RWPE2 (cell line): ENCODE measurements around the gene KRTAP5-5.
"Not testable (repeated sequence)": the region's sequence is repeated elsewhere in the genome, so short reads cannot be mapped to it uniquely, and the experiment has no call there.

Experiments
- ATAC-seq: fragments of 200-7000 bp; cut with Tn5 transposase; 3 replicates; pipeline ENCODE4 v1.9.1; 2021; ENCODE audit warnings: low read depth
- DNase-seq: peaks from one replicate; pipeline ENCODE4 v3.0.0-alpha.2; 2020; ENCODE audit warnings: low spot score
- H3K27ac ChIP-seq: fragments of 450-650 bp; 2 replicates; pipeline ENCODE4 v1.5.1; 2017; ENCODE audit warnings: mild to moderate bottlenecking; ENCODE audit not compliant: poor library complexity, severe bottlenecking
- H3K27me3 ChIP-seq: fragments of 250-450 bp; sonication (Bioruptor Pico); 2 replicates; pipeline ENCODE4 v1.5.1; 2021; ENCODE audit warnings: mild to moderate bottlenecking, moderate library complexity; ENCODE audit not compliant: insufficient read depth, poor library complexity, severe bottlenecking
- H3K36me3 ChIP-seq: fragments of 250-450 bp; sonication (Bioruptor Pico); 2 replicates; pipeline ENCODE4 v1.5.1; 2020; ENCODE audit warnings: low read depth, mild to moderate bottlenecking, moderate library complexity
- H3K4me1 ChIP-seq: fragments of 250-450 bp; sonication (Bioruptor Pico); 2 replicates; pipeline ENCODE4 v1.5.1; 2021; ENCODE audit warnings: mild to moderate bottlenecking, moderate library complexity; ENCODE audit not compliant: insufficient read depth, poor library complexity, severe bottlenecking
- H3K4me3 ChIP-seq: fragments of 250-450 bp; sonication (Bioruptor Pico); 2 replicates; pipeline ENCODE4 v1.5.1; 2021; ENCODE audit warnings: mild to moderate bottlenecking, moderate library complexity; ENCODE audit not compliant: severe bottlenecking
- H3K9me3 ChIP-seq: fragments of 250-450 bp; sonication (Bioruptor Pico); 2 replicates; pipeline ENCODE4 v1.5.1; 2021; ENCODE audit warnings: mild to moderate bottlenecking, moderate library complexity; ENCODE audit not compliant: severe bottlenecking
- CTCF ChIP-seq: fragments of 450-650 bp; IDR thresholded peaks from one replicate; pipeline ENCODE4 v1.5.1; 2017; ENCODE audit warnings: mild to moderate bottlenecking, moderate library complexity; ENCODE audit not compliant: poor library complexity, severe bottlenecking

Gene KRTAP5-5

GRCh38 chr11:1667121-1667850 is 37.7 kb downstream of the KRTAP5-5 start:
- peaks cover 15% of the 10 kb centered on the region for H3K27me3 ChIP-seq
- H3K27ac ChIP-seq, result no peak overlapping the region
- H3K9me3 ChIP-seq, result no peaks in the 10 kb centered on the region
- ATAC-seq (no peak), DNase-seq (no peak)
- no peaks in the 10 kb centered on the region for H3K4me1 ChIP-seq
- TF ChIP-seq CTCF, result no peak
- no peak overlapping the region for H3K4me3 ChIP-seq
- no peaks in the 10 kb centered on the region for H3K36me3 ChIP-seq

- ATAC-seq (no peak), DNase-seq (no peak)
- H3K9me3 ChIP-seq, result no peaks in the 10 kb centered on the region
- H3K36me3 ChIP-seq, result no peaks in the 10 kb centered on the region
- peaks cover 18% of the 10 kb centered on the region for H3K27me3 ChIP-seq
- no peak for TF ChIP-seq CTCF
- no peaks in the 10 kb centered on the region for H3K4me1 ChIP-seq
- H3K27ac ChIP-seq, result no peak overlapping the region
- no peak overlapping the region for H3K4me3 ChIP-seq
These were observed 38.3 kb downstream of the KRTAP5-5 start for GRCh38 chr11:1667906-1668305.

- ATAC-seq (no peak), DNase-seq (no peak)
- Histone ChIP-seq H3K9me3 (no peaks in the 10 kb centered on the region), H3K27ac (no peak overlapping the region), H3K4me3 (no peak overlapping the region), H3K27me3 (peaks cover 26% of the 10 kb centered on the region), H3K36me3 (no peaks in the 10 kb centered on the region), H3K4me1 (no peaks in the 10 kb centered on the region)
- no peak for TF ChIP-seq CTCF
These were observed 39.4 kb downstream of the KRTAP5-5 start for GRCh38 chr11:1668911-1669473.

GRCh38 chr11:1669546-1670218 is 40.1 kb downstream of the KRTAP5-5 start:
- Histone ChIP-seq H3K27me3 (peaks cover 29% of the 10 kb centered on the region), H3K4me1 (no peaks in the 10 kb centered on the region), H3K9me3 (no peaks in the 10 kb centered on the region), H3K36me3 (no peaks in the 10 kb centered on the region), H3K27ac (no peak overlapping the region), H3K4me3 (no peak overlapping the region)
- DNase-seq, result no peak
- TF ChIP-seq CTCF, result no peak
- no peak for ATAC-seq

GRCh38 chr11:1670457-1670856 is 40.9 kb downstream of the KRTAP5-5 start:
- H3K4me1 ChIP-seq, H3K9me3 ChIP-seq, H3K27ac ChIP-seq, ATAC-seq, H3K36me3 ChIP-seq, H3K4me3 ChIP-seq, DNase-seq: not testable (repeated sequence)
- peaks cover 29% of the 10 kb centered on the region for H3K27me3 ChIP-seq
